CD4-positive, alpha-beta T cell treated with Interleukin-17A for 1 hour (primary cell): ENCODE data around the gene TBC1D2B.

Experiments
- DNase-seq: peaks from one replicate; pipeline ENCODE4 v3.0.0-alpha.2; 2020

TBC1D2B gene

DNA sequence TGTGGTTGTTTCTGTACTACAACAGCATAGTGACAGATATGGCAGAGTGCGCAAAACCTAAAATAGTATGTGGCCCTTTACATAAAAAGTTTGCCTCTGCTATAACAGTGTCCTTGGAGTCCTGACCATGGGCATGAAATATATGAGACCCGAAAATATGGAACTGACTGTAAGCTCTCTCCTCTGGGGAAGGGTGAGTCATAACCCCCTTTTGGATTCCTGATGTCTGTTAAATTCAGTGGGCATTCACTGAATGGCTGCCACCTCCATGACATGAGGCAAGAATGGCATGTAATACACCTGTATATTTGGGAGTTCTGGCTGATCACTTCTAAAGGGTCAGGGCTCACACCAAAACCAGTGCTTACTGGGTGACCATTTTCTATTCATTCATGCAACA is 6.1 kb downstream of the TBC1D2B start:
- DNase-seq = no peak

DNA sequence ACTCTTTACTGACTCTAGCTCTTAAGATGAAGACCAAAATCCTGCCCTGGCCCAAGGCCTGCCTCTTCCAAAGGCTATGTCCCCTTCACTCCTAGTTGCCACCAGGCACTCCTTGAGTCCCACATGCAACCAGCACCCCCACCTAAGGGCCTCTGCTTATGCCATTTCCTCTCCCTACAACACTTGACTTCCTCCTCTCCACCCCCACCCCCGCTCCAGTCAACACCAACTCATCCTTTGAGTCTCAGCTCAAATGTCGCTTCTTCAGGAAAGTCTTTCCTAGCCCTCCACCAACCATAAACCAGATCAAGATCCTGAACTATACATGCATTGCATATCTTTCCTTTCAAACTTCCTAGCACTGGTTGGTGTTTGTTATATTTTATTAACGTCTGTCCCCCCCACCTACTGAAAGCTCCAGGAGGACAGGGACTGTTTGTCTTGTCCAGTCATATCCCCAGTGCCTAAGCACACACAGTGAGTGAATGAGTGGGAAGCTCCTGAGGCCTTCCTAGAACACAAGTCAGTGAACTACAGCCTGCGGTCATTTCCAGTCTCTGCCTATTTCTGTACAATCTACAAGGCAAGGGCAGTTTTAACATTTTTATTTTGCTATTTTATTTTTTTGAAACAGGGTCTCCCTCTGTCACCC is 7.3 kb downstream of the TBC1D2B start:
- peak; percentile 55 for DNase-seq

DNA sequence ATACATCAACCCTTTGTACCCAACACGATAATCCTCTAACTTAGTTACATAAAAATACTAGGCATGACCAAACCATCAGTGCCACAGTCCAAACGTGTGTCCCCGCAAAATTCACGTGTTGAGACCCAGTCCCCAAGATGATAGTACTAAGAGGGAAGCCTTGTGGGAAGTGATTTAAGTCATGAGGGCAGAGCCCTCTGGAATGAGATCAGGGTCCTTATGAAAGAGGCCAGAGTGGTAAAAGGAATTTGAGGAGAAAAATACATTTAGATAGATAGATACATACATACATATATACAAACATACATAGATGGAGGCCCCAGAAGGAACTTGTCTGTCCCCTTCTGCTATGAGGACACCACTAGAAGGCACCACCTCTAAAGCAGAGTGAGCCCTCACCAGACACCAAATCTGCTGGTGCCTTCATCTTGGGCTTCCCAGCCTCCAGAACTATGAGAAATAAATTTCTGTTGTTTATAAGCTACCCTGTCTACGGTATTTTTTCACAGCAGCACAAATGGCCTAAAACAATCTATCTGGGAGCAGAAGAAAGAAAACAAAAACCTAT is 8.0 kb downstream of the TBC1D2B start:
- no peak for DNase-seq

DNA sequence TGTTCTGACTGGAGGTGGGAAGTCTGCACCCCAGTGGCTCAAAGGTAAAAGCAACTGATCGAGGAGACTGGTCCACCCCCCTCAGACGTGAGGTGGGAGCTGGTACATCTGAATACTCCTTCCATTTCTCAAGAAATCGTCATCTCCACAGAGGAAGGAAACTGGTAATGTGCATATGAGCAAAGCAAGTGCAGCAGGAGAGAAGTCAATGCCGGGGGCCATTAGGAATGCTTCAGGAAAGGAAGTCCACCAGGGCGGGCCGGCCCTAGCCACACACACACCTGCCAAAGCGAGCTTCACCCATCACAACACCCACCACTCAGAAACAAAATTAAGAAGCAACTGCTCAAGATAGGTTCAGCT is 8.5 kb downstream of the TBC1D2B start:
- no peak for DNase-seq

DNA sequence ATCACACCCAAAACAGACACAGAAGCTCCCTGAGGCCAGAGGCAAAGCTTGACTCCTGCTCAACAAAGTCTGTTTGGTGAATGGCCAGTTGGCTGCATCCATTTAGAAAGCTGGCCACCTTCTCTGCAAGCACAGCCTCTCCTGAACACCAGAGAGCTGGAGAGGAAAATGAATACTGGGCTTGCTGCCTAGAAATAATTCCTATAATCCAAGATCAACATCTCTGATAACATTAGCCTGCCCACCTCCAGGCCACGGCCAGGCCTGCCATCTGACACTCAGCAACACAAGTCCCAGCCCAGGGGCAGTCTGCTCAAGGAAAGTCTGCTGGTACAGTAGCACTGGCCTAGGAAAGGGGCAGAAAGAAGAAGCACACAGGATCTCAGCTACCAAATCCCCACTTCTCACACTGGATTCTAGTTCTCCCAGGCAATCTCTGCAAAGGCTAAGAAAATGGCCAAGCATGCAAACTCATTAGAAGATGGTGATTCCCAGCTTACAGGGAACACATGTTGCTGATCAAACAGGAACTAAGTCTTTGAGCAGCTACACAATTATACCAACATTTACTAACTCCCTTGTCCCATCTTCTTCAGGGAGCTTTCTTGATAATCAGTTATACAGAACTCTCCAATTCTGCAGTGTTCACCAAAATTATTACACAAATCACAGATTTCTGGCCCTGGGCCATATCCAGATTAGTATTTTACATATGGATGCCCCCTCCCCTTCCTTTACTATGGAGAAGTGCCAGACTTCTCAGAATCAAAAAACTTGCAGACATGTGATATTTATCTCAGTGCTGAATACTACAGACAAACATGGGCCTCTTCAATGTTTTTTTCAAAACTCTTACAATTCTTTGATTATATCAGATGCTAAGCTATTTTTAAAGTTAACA is 9.9 kb downstream of the TBC1D2B start:
- DNase-seq = no peak

DNA sequence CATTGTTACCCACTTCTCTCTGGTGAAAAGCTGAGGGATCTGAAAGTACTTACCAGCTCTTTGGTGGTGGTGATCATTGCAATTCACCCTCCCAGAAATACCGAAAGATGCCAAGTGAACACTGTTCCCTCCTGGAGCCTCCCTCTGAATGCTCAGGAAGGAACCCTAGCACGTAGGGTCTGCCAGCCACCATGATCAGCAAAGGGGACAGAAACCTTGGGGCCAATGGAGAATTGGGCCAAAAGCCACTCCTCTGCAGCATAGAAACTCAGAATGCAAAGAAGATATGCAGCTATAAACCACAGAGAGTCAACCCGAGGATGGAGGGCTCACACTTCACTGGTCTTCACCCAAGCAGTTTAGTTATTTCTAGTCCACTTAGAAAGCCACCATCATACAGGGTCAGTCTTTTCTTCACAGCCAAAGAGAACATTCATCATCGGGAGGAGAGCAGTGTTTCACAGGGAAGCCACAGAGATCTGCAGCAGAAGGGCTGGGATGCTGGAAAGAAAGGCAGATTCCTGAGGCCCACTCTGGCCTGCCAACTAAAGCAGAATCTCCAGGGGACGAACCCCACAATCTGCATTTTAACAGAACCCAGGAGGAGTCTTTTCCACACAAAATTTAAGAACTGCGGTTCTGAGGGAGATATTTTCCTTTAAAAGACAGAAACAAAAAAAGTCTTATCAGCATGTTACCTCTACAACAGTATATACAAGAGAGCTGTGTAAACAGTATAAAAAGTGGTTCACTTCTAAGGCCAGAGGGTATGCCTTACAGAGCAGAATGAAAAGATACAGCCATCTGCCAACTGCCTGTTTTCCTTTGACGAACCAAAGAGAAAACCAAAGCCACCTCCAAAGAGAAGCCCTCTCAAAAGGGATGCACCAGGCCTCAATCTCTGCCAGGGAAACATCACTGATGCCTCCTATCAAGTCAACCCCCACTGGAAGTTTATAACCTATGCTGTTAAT is 11.3 kb downstream of the TBC1D2B start:
- no peak for DNase-seq

DNA sequence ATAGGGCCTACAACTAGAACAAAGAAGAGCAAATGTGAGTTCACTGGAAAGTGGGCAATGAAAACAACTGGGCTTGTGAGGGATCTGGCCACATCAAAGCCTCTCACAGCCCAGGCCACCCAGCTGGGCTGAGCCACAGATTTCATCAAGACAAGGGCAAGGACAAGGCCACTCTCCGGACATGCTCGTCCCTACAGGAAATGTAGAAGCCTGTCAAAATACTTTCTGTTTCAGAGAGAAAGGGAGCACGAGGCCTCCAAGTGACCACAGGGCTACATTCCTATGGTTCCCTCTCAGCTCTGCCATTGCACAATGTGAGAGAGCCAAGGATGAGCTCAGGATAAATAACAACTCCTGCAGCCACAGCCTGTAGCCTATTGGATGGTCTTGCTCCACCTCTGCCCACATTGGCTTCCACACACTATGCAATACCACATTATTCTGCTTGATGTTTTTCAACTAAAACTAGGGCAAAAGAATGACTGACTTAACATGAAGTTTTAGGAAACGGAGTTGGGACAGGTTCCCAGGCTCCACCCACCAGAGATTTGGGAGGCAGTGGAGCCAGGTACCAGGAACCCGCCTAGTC is 12.1 kb downstream of the TBC1D2B start:
- peak; percentile 44 for DNase-seq

DNA sequence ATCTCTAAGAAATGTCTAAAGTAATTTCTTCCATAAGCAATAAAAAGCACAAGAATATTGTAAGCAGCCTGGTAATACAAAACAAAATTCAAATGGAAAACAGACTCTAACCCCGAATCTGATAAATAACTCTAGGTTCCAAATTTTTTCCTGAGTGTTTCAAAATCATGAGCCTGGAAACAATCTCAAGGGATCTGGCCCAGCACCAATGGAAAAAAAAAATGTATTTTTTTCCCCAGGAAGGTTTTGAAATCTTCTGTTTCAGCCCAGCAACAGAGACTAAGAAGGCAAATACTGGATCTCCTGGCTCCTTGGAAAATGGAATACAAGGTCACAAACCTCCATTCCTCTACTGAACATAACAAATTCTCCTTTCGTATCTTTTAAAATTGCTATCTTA is 13.0 kb downstream of the TBC1D2B start:
- no peak for DNase-seq

DNA sequence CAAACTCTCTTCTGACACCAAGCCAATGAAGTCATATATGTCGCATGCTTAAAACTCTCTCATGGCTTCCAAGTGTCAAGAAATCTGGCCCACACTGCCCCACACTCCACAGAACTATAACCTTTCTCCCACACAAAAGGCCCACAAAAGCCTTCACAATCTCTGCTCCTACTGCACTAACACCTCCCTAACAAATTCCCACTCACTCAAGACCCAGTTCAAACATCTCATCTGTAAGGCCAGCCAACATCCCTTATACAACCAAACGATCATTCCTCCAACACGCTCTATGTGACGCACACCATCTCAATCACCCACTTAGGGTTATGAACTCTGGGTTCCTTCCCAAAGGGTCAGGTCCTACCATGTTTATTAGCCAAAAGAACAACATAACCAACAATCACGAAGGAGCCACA is 13.5 kb downstream of the TBC1D2B start:
- DNase-seq = no peak

DNA sequence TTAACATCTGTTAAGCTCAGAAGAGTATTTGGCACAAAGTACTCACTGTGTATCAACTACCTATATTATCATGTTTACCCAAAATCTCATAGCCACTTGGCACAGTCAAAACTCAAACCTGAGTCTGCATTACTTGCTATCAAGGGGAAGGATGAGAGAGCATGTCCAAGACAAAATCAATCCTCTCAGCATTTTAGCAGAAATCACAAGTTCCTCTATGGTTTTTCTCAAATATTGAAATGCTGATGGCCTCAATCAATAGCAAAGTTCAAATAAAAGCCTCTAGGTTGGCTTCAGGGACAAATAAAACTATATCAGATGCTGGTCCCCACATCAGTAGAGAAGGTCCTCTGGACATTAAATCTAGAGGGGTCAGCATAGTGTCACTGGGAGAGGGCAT is 14.3 kb downstream of the TBC1D2B start:
- DNase-seq = no peak

DNA sequence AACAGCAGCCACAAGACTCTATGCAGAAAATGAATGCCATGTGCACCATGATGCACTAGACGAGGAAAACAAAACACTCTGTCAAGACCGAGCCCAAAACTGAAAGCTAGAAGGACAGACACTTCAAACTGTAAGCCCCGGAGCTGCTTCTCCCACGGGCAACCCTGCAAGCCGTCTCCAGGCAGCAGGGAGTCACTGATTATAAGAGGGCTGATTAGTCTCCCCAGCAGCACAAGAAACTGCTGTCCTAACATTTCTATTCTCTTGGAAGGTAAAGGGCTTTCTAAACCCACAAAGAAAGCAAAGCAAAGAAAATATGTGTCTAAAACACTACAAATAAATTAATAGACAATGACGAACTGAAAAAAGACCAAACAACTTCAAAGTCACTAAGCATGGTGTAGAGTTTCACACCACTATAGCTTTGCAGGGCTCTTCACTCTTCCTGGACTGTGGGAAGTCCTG is 15.5 kb downstream of the TBC1D2B start:
- DNase-seq = peak; percentile 66

DNA sequence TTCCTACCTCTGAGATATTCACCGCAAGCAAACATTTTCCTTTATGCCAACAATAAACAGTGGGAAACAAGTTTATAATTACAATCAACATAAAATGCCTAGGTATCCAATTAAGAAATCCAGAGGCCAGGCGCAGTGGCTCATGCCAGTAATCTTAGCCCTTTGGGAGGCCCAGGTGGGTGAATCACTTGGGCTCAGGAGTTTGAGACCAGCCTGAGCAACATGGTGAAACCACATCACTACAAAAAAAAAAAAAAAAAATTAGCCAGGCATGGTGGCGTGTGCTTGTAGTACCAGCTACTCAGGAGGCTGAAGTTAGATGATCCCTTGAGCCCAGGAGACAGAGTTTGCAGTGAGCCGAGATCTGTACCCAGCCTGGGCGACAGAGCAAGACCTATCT is 17.3 kb downstream of the TBC1D2B start:
- DNase-seq = no peak

DNA sequence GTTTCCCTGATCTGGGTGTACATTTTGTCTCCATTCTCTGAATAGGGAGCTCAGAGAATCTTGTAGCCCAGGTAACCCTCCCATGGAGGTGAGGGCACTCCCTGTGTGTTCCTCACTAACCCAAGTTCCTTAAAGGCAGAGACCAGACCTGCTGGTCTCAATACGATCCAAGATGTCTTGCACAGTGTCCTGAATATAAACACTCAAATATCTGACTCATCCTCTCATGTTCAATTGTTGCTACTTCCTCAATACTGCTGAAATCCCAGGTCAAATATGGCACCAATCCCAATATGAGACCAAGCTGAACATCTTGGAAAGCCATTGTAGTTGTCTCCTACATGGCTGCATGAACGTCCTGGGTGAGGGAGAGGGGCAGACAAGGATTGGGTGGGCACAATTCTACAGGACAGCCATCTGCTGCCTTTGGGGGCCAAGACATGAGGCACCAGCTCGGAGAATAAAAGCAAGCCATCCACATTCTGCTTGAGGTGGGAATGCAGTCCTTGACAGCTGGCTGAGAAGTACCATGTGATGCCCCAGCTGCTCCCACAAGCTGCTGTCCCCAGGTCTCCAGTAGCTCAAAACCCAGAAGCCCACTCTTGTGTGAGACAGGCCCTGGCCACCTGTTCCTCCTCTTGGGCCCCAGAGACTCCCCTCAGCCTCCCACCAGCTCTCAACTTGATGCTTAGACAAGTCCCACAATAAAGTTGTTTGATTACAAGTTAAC is 18.2 kb downstream of the TBC1D2B start:
- DNase-seq = no peak

DNA sequence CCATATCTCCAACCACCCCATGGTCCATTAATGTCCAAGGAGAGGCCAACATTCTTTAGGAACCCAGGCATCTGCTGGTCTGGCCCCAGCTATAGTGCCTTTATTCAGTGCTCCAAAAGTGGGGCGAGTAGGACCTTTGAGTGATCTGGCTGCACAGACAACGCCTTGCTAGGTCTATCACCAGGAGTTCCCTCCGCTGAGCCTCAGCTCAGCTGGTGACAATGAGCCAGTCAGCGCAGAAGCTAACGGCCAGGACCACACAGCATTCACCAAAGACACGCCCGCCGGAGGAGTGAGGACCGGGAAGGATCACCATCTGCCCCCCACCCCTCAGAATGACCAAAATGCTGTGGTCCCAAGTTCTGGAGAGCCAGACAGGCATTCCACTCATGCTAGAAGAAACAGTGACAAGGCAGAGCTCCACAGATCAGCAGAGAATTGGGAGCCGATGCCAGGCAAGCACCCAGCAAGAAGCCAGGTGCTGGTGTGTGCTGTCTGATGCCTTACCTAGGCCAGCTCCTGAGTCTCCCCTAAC is 19.0 kb downstream of the TBC1D2B start:
- no peak for DNase-seq

DNA sequence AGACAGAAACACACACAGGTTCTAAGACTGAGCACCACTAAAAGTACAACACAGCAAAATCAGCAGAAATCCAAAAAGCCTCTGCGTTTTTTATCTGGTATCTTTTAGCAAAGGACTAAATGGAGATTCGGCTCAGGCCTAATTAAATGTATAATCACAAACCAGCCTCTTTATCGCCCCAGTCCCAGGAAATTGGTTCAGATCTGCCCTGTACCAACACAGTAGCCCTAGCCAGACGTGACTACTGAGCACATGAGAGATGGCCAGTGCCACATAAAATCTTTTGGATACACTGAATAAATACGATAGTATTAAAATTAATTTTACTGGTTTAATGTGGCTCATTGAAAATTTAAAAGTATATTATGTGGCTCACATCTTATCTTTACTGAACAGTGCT is 19.7 kb downstream of the TBC1D2B start:
- DNase-seq = no peak

DNA sequence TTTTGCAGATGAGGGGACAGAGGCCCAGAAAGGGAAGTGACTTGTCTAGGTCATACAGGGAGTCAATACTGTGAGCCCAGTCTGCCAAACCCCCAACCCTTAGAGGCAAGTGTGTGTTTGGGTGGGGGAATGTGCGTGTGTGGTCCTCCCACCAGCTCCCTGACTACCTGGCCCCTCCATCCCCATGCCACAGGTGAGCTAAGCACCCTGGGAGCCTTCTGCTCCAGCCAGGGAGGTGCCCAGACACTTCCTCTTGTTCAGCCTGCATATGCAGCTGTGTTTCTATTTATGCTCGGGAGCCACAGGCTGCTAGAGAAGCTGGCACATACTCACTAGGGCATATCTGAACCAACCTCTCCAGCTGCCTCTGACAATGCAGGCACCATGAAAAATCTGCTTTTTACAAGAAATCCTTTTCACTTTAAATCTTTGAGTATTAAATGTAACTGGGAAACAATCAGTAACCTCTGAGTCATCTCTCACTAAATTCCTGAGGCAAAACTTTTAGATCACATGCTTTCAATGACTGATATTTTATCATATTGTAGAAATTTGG is 20.7 kb downstream of the TBC1D2B start:
- DNase-seq = peak; percentile 41

DNA sequence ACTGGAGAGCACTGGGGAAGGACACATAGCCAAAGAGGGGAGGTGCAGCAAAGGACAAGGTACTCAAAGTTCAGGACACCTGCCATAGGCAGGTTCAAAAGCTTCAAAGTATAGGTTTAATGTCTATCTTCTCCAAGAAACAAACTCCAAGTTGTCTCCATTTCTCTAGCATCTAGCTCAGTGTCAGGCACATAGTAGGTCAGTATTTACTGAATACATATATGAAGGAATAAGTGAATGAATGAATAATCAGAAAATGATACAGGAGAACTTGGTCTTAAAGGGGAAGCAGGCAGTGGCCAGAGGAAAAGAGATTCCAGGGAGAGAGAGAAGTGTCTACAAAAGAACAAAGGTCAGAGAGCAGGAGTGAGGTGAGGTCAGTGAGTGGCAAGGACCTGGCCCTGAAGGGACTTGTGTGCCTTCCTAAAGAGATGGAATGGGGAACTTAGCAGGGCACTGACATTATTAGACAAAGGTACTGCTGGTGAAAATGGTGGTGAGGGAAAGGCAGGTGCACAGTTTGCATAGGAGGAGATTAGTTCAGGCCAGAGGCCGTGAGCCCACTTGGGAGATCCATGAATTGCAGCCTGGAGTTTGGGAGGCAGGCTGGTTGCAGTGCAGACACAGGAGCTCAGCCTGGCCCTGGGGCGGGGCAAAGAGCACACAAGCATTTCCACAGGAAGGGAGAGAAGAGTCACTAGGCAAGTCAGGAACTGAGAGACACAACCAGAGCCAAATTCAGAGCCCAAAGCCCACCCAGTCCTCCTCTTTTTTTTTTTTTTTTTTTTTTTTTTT is 21.4 kb downstream of the TBC1D2B start:
- DNase-seq = no peak

DNA sequence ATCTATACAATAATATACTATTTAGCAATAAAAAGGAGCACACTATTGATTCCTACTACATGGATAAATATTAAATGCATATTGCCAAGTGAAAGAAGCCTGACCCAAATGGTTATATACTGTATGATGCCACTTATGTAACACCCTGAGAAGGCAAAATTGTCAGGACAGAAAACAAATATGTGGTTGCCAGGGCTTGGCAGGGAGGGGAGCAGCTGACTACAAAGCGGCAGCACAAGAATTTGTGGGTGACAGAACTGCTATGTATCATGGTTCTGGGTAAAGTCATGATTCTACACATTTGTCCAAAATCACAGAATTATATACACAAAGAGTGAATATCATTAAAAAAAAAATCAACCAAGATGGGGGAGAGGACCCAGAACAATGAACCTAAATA is 22.5 kb downstream of the TBC1D2B start:
- DNase-seq = peak; percentile 75

DNA sequence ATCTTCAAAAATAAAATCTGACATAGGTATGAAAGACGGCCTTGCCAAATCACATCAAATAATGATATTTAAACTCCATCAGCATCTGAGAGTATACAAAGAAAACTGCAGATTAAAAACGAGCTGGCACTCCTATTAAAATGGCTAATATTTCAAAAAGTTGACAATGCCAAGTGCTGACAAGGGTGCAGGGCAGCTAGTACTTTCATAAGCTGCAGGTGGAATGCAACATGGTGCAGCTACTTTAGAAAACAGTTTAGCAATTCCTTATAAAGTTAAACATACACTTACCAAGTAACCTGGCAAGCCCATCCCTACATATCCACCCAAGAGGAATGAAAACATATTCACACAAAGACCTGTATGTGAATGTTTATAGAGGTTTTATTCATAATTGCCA is 23.0 kb downstream of the TBC1D2B start:
- no peak for DNase-seq

DNA sequence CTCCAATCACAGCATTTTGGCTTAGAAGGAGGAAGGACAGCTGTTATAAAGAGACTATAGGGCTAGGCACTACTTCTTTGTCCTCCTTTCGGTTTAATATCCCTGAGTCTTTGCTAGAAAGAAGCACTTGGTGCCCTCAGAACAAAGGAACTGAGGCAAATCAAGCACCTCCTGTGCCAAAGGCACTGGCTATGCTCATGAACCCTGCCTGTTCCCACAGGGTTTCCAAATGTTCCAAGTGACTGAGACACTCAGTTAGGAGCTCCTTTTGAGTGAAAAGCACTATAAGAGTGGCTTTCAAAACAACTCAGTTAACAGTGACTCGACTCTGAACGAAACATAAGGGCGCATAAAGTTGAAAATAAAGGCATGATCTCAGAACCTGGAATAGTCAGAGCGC is 25.0 kb downstream of the TBC1D2B start:
- no peak for DNase-seq
